MCF 10A (cell line): ENCODE results near the gene MRAS. TPM values are rescaled to one million over a fixed set of nuclear protein-coding genes. Genes with fewer than 3 reads are reported as not detected.

Experiments
- BruUV-seq: library from RNA; stranded (reverse); fragments of 400-500 nt; replicated peaks from 2 replicates; lab custom pipeline; 2021; lab: Mats Ljungman, UMichigan
- CTCF ChIA-PET: fragments of 300-600 bp; sonication (Branson Sonifier 250); formaldehyde crosslinking; extraction: SDS; loops from one replicate; lab custom pipeline; 2021; ENCODE audit warnings: antibody characterized with exemption, inconsistent platforms; lab: Yijun Ruan, JAX
- POLR2A ChIA-PET: fragments of 300-600, 350-650 bp; sonication (Branson Sonifier 250); formaldehyde crosslinking; extraction: SDS; loops from one replicate; lab custom pipeline; 2020; ENCODE audit warnings: antibody characterized with exemption, inconsistent platforms; lab: Yijun Ruan, JAX
- DNase-seq: peaks from one replicate; pipeline ENCODE4 v3.0.0-alpha.2; 2018; ENCODE audit not compliant: unreplicated experiment
- H3K27ac Mint-ChIP-seq: one replicate; pipeline ENCODE4 v1.8.0; 2022; ENCODE audit warnings: mild to moderate bottlenecking, low read depth, mixed read lengths; ENCODE audit not compliant: unreplicated experiment
- H3K27me3 Mint-ChIP-seq: one replicate; pipeline ENCODE4 v1.8.0; 2022; ENCODE audit warnings: mixed read lengths; ENCODE audit not compliant: insufficient read depth, unreplicated experiment
- H3K36me3 Mint-ChIP-seq: one replicate; pipeline ENCODE4 v1.8.0; 2022; ENCODE audit warnings: mild to moderate bottlenecking, moderate library complexity, mixed read lengths; ENCODE audit not compliant: insufficient read depth, unreplicated experiment
- H3K4me1 Mint-ChIP-seq: one replicate; pipeline ENCODE4 v1.8.0; 2022; ENCODE audit warnings: mixed read lengths; ENCODE audit not compliant: insufficient read depth, unreplicated experiment
- H3K4me3 Mint-ChIP-seq: one replicate; pipeline ENCODE4 v1.8.0; 2022; ENCODE audit warnings: mild to moderate bottlenecking, moderate library complexity, mixed read lengths; ENCODE audit not compliant: unreplicated experiment
- H3K9me3 Mint-ChIP-seq: one replicate; pipeline ENCODE4 v1.8.0; 2022; ENCODE audit warnings: mixed read lengths; ENCODE audit not compliant: unreplicated experiment
- intact Hi-C: fragments of 100-400 bp; cut with micrococcal nuclease; formaldehyde crosslinking; loops from 2 replicates; pipeline ENCODE4 v1.14.1; 2022
- total RNA-seq: library from RNA; stranded (reverse); gene quantifications from 2 replicates; pipeline ENCODE4 v1.2.3, GENCODE V29; 2022
- TF ChIP-seq, protein P1 (sequence below): fragments of 200-600 bp; IDR thresholded peaks from one replicate; pipeline ENCODE4 v1.8.0; 2022; ENCODE audit warnings: antibody characterized with exemption, mild to moderate bottlenecking; ENCODE audit not compliant: unreplicated experiment

Gene MRAS
- total RNA-seq, 1 experiment from 2014 or later = 5.2 TPM

GRCh38 chr3:138308783-138309182 lies 39.6 kb upstream of the MRAS start:
- Mint-ChIP-seq H3K4me1 (no peaks in the 10 kb centered on the region), H3K36me3 (no peaks in the 10 kb centered on the region), H3K27ac (no peak overlapping the region), H3K4me3 (no peak overlapping the region), H3K9me3 (peaks cover 26% of the 10 kb centered on the region), H3K27me3 (peaks cover 25% of the 10 kb centered on the region)
- ChIA-PET CTCF (interaction anchor here (0.6 to 1.3 kb wide), 7 partner anchors 12 to 604 kb away, joined by 3 to 5 read pairs (median 4); no protein-coding TSS in a partner anchor), POLR2A (interaction anchor here (0.6 kb wide), 1 partner anchor 501 kb away, joined by 4 read pairs; no protein-coding TSS in a partner anchor)
- TF ChIP-seq, protein P1, sequence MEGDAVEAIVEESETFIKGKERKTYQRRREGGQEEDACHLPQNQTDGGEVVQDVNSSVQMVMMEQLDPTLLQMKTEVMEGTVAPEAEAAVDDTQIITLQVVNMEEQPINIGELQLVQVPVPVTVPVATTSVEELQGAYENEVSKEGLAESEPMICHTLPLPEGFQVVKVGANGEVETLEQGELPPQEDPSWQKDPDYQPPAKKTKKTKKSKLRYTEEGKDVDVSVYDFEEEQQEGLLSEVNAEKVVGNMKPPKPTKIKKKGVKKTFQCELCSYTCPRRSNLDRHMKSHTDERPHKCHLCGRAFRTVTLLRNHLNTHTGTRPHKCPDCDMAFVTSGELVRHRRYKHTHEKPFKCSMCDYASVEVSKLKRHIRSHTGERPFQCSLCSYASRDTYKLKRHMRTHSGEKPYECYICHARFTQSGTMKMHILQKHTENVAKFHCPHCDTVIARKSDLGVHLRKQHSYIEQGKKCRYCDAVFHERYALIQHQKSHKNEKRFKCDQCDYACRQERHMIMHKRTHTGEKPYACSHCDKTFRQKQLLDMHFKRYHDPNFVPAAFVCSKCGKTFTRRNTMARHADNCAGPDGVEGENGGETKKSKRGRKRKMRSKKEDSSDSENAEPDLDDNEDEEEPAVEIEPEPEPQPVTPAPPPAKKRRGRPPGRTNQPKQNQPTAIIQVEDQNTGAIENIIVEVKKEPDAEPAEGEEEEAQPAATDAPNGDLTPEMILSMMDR = no peak
- BruUV-seq = no TSS peak
- no peak for DNase-seq
- intact Hi-C loops = no loop called here

- Mint-ChIP-seq H3K36me3 (no peaks in the 10 kb centered on the region), H3K27ac (no peak overlapping the region), H3K4me3 (no peak overlapping the region), H3K9me3 (peaks cover 26% of the 10 kb centered on the region), H3K27me3 (peaks cover 25% of the 10 kb centered on the region), H3K4me1 (peaks cover 4% of the 10 kb centered on the region)
- intact Hi-C loops = no loop called here
- no peak for DNase-seq
- BruUV-seq = no TSS peak
- CTCF ChIA-PET = no interaction called here
- TF ChIP-seq, protein P1 = no peak
- POLR2A ChIA-PET = no interaction called here
Measured at GRCh38 chr3:138310494-138310893, 37.9 kb upstream of the MRAS start.

DNA sequence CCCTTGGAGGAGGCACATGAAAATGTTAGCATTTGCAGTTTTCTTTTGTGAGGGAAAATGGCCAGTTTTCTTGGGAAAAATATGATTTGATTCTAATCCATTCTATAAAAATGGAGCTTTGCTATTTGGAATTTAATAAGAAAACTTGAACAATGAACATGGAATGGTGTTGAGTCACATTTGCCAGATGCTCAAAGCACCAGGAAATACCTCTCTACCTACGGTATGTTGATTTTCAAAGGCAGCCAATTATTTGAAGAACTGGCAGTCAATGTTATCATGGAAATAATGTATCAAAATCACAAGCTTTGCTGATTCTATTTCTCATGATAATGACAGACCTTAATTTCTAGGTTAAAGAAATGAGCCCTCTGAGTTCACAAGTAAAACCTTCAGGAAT lies 33.6 kb upstream of the MRAS start:
- peaks cover 4% of the 10 kb centered on the region for H3K4me1 Mint-ChIP-seq
- peaks cover 13% of the 10 kb centered on the region for H3K9me3 Mint-ChIP-seq
- BruUV-seq = no TSS peak
- H3K27ac Mint-ChIP-seq = no peak overlapping the region
- no peaks in the 10 kb centered on the region for H3K36me3 Mint-ChIP-seq
- H3K4me3 Mint-ChIP-seq = no peak overlapping the region
- CTCF ChIA-PET = interaction anchor here (0.5 to 1.2 kb wide), 4 partner anchors 9 to 104 kb away, joined by 3 read pairs; no protein-coding TSS in a partner anchor
- DNase-seq = no peak
- intact Hi-C loops = no loop called here
- peaks cover 21% of the 10 kb centered on the region for H3K27me3 Mint-ChIP-seq
- POLR2A ChIA-PET = interaction anchor here (0.5 kb wide), 1 partner anchor 63 kb away, joined by 4 read pairs; no protein-coding TSS in a partner anchor
- TF ChIP-seq, protein P1 = no peak

DNA sequence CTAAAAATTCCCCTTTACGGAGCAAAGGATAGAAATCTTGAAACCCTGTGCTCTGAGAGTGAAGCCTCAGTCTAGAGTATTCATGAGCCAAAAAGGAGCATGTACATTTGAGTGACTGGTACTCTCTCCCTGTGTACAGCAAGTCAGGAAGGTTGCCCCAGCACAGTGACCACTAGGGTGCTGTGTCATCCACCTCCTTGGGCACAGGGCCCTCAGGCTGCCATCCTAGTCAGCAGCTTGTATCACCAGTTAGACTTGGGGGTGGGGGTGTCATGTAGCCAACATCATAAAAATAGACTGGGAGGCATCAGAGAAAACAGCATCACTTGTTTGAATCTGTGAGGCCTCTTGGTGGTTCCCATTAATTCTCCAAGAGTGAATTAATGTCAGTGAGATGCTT lies 30.7 kb upstream of the MRAS start:
- ChIA-PET CTCF (interaction anchor here (0.7 to 2.2 kb wide), 3 partner anchors 11 to 199 kb away, joined by 4 to 10 read pairs (median 6); no protein-coding TSS in a partner anchor), POLR2A (no interaction called here)
- Mint-ChIP-seq H3K4me3 (no peak overlapping the region), H3K27me3 (no peaks in the 10 kb centered on the region), H3K27ac (no peak overlapping the region), H3K4me1 (peaks cover 4% of the 10 kb centered on the region), H3K9me3 (no peaks in the 10 kb centered on the region), H3K36me3 (no peaks in the 10 kb centered on the region)
- TF ChIP-seq, protein P1 = no peak
- no TSS peak for BruUV-seq
- intact Hi-C loops = no loop called here
- DNase-seq = no peak
